ENCODE results near the gene RAPGEF3. TPM values are rescaled to one million over a fixed set of nuclear protein-coding genes. Genes with fewer than 3 reads are reported as not detected.

The RAPGEF3 gene
- total and polyA plus RNA-seq, 4 donors = 8.3 to 40.4 (median 18.9) TPM

DNA sequence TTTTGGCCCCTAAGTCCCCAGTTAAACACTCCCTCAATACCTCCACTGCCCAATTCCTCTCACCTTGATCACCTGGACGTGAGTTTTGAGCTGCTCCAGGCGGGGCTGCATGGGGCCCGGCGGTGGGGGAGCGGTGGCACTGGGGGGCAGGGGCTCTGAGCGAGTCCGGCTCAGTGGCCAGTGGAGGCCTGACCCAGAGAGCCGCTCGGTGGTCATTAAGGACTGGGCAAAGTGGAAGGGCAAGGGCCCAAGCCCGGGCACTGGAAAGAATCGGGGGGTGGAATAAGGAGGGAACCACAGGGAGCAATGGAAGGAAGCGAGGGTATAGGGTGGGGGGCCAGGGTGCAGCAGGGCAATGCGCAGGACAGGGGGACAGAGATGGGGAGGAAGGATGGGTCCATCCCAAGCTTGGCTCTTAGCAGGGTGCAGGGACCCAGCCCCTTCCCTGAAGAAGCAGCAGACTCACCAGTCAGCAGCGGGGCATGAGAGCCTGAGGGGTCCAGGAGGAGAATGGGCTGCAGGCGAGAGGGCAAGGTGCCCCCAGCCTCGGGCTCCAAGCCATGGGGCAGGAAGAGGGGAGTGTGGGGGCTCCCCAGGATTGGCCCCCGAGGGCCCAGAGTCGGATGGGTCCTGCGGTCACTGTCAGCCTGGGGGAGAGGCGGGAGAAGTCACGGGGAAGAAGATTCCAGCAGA is 36.6 kb upstream of the RAPGEF3 start:
- TF ChIP-seq, protein P1, sequence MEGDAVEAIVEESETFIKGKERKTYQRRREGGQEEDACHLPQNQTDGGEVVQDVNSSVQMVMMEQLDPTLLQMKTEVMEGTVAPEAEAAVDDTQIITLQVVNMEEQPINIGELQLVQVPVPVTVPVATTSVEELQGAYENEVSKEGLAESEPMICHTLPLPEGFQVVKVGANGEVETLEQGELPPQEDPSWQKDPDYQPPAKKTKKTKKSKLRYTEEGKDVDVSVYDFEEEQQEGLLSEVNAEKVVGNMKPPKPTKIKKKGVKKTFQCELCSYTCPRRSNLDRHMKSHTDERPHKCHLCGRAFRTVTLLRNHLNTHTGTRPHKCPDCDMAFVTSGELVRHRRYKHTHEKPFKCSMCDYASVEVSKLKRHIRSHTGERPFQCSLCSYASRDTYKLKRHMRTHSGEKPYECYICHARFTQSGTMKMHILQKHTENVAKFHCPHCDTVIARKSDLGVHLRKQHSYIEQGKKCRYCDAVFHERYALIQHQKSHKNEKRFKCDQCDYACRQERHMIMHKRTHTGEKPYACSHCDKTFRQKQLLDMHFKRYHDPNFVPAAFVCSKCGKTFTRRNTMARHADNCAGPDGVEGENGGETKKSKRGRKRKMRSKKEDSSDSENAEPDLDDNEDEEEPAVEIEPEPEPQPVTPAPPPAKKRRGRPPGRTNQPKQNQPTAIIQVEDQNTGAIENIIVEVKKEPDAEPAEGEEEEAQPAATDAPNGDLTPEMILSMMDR (IDR thresholded peaks at IDR 0.05; ENCODE audit: control extremely low read depth, extremely low read depth) = no peak
- peaks cover 0 to 11% (median 0%) of the 10 kb centered on the region in 5 donors for H3K4me1 ChIP-seq (ENCODE audit: control insufficient read depth in 5 of 5, insufficient read depth in 5 of 5, low read length in 5 of 5)
- ATAC-seq (ENCODE audit: insufficient read depth, low FRiP score) (no peak), DNase-seq (no peak)
- H3K9ac ChIP-seq (ENCODE audit: insufficient read depth in 1 of 2, low read length in 2 of 2) = no peak overlapping the region
- no peak overlapping the region for H3K4me3 ChIP-seq
- H3K27me3 ChIP-seq (ENCODE audit: control insufficient read depth in 3 of 3, insufficient read depth in 3 of 3, low read length in 2 of 3) = no peaks in the 10 kb centered on the region
- H3K9me3 ChIP-seq (ENCODE audit: control insufficient read depth in 4 of 4, insufficient read depth in 3 of 4, low read length in 3 of 4) = no peaks in the 10 kb centered on the region
- H3K36me3 ChIP-seq (ENCODE audit: control insufficient read depth in 4 of 4, insufficient read depth in 4 of 4, low read length in 4 of 4) = peaks cover 26 to 77% (median 32%) of the 10 kb centered on the region in 4 donors
- WGBS, 2 donors = 95 to 96% methylated on average over 21 of the region's 21 CpGs
- no peak overlapping the region for H3K27ac ChIP-seq (ENCODE audit: low read depth in 1 of 2, low read length in 1 of 2)

GRCh38 chr12:47794679-47795078 is 36.0 kb upstream of the RAPGEF3 start:
- no peak overlapping the region for H3K4me3 ChIP-seq
- H3K9ac ChIP-seq (ENCODE audit: insufficient read depth in 1 of 2, low read length in 2 of 2) = no peak overlapping the region
- DNase-seq = no peak
- H3K27me3 ChIP-seq (ENCODE audit: control insufficient read depth in 3 of 3, insufficient read depth in 3 of 3, low read length in 2 of 3) = no peaks in the 10 kb centered on the region
- no peaks in the 10 kb centered on the region for H3K9me3 ChIP-seq (ENCODE audit: control insufficient read depth in 4 of 4, insufficient read depth in 3 of 4, low read length in 3 of 4)
- TF ChIP-seq, protein P1 (IDR thresholded peaks at IDR 0.05; ENCODE audit: control extremely low read depth, extremely low read depth) = no peak
- no peak for ATAC-seq (ENCODE audit: insufficient read depth, low FRiP score)
- no peak overlapping the region for H3K27ac ChIP-seq (ENCODE audit: low read depth in 1 of 2, low read length in 1 of 2)
- WGBS, 2 donors = 97 to 99% methylated on average over 9 of the region's 9 CpGs
- H3K36me3 ChIP-seq (ENCODE audit: control insufficient read depth in 4 of 4, insufficient read depth in 4 of 4, low read length in 4 of 4) = peaks cover 26 to 82% (median 35%) of the 10 kb centered on the region in 4 donors
- peaks cover 0 to 6% (median 0%) of the 10 kb centered on the region in 5 donors for H3K4me1 ChIP-seq (ENCODE audit: control insufficient read depth in 5 of 5, insufficient read depth in 5 of 5, low read length in 5 of 5)

DNA sequence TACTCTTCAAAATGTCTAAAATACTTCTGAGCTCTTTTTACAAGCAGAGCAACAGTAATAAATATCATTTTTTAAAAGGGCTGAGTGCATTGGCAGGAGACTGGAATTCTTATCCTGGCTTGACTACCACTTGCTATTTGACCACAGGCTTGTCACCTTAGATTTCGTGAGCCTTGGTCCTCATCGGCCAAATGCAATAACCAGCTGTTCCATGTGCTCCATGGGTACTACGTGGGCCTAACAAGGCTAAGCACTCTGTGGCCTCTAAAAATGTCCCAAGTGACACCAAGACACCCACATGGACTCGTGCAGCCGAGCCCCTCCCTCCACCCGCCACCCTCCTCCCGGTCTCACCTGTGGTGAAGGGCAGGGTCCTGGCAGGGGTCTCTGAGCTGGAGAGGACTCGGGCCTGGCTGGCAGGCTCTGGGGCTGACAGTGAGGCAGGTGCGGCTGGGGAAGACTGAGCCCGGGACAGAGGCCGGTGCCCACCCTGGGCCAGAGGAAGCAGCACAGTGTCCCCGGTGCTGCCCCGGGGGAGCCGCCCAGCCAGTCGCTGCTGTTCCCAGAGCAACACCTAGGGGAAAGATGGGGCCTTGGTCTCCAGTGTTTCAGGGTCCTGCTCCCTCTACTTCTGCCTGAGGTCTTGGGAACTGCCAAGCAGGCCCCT is 34.5 kb upstream of the RAPGEF3 start:
- 93% methylated on average over 15 of the region's 15 CpGs for WGBS, 2 donors
- DNase-seq = no peak

More for the DNA sequence above, 34.5 kb upstream of the RAPGEF3 start:
- H3K27me3 ChIP-seq (ENCODE audit: control insufficient read depth in 3 of 3, insufficient read depth in 3 of 3, low read length in 2 of 3) = no peaks in the 10 kb centered on the region
- no peak overlapping the region for H3K27ac ChIP-seq (ENCODE audit: low read depth in 1 of 2, low read length in 1 of 2)
- no peak for ATAC-seq (ENCODE audit: insufficient read depth, low FRiP score)
- H3K9me3 ChIP-seq (ENCODE audit: control insufficient read depth in 4 of 4, insufficient read depth in 3 of 4, low read length in 3 of 4) = no peaks in the 10 kb centered on the region
- no peak overlapping the region for H3K9ac ChIP-seq (ENCODE audit: insufficient read depth in 1 of 2, low read length in 2 of 2)
- TF ChIP-seq, protein P1 (IDR thresholded peaks at IDR 0.05; ENCODE audit: control extremely low read depth, extremely low read depth) = no peak
- no peak overlapping the region for H3K4me3 ChIP-seq
- peaks cover 32 to 88% (median 41%) of the 10 kb centered on the region in 4 donors for H3K36me3 ChIP-seq (ENCODE audit: control insufficient read depth in 4 of 4, insufficient read depth in 4 of 4, low read length in 4 of 4)
- no peaks in the 10 kb centered on the region for H3K4me1 ChIP-seq (ENCODE audit: control insufficient read depth in 5 of 5, insufficient read depth in 5 of 5, low read length in 5 of 5)

Data from lung (tissue), 12 donors.